Memory B cell (primary cell): ENCODE data around the gene SGMS1.

ENCODE experiments used
- ATAC-seq: fragments of 150-1000 bp; cut with Tn5 transposase; 2 replicates; pipeline ENCODE4 v1.10.0; 2021; ENCODE audit warnings: low read depth, mild to moderate bottlenecking, moderate library complexity
- DNase-seq, 2 donors: peaks; one replicate each; pipeline ENCODE4 v3.0.0; 2022; ENCODE audit warnings: low spot score in 2 of 2
- H3K27ac Mint-ChIP-seq: one replicate; pipeline ENCODE4 v1.8.0; 2022; ENCODE audit warnings: mild to moderate bottlenecking, moderate library complexity, mixed read lengths
- H3K27me3 Mint-ChIP-seq: one replicate; pipeline ENCODE4 v1.8.0; 2022; ENCODE audit warnings: mixed read lengths
- H3K36me3 Mint-ChIP-seq: one replicate; pipeline ENCODE4 v1.8.0; 2022; ENCODE audit warnings: mild to moderate bottlenecking, mixed read lengths
- H3K4me1 Mint-ChIP-seq: one replicate; pipeline ENCODE4 v1.8.0; 2022; ENCODE audit warnings: mixed read lengths
- H3K4me3 Mint-ChIP-seq: one replicate; pipeline ENCODE4 v1.8.0; 2022; ENCODE audit warnings: mild to moderate bottlenecking, moderate library complexity, mixed read lengths
- H3K9me3 Mint-ChIP-seq: one replicate; pipeline ENCODE4 v1.8.0; 2022; ENCODE audit warnings: mixed read lengths

Gene SGMS1

GRCh38 chr10:50351483-50352146, 272.1 kb downstream of the SGMS1 start:
- no peak overlapping the region for H3K27ac Mint-ChIP-seq
- peaks cover 25% of the 10 kb centered on the region for H3K4me1 Mint-ChIP-seq
- ATAC-seq (no peak), DNase-seq (no peak)
- H3K9me3 Mint-ChIP-seq, result peaks cover 18% of the 10 kb centered on the region
- no peaks in the 10 kb centered on the region for H3K27me3 Mint-ChIP-seq
- H3K36me3 Mint-ChIP-seq, result peaks cover 30% of the 10 kb centered on the region
- no peak overlapping the region for H3K4me3 Mint-ChIP-seq

GRCh38 chr10:50350366-50350765, 273.4 kb downstream of the SGMS1 start:
- peaks cover 25% of the 10 kb centered on the region for H3K4me1 Mint-ChIP-seq
- no peak for ATAC-seq
- no peak overlapping the region for H3K4me3 Mint-ChIP-seq

GRCh38 chr10:50349554-50349953, 274.2 kb downstream of the SGMS1 start:
- ATAC-seq (no peak), DNase-seq (no peak)
- Mint-ChIP-seq H3K36me3 (peaks cover 24% of the 10 kb centered on the region), H3K27me3 (no peaks in the 10 kb centered on the region), H3K4me1 (peaks cover 25% of the 10 kb centered on the region), H3K27ac (peak overlapping the region; percentile 28), H3K9me3 (peaks cover 15% of the 10 kb centered on the region), H3K4me3 (no peak overlapping the region)

More at GRCh38 chr10:50350366-50350765, 273.4 kb downstream of the SGMS1 start:
- Mint-ChIP-seq H3K36me3 (peaks cover 30% of the 10 kb centered on the region), H3K9me3 (peaks cover 18% of the 10 kb centered on the region), H3K27ac (no peak overlapping the region), H3K27me3 (no peaks in the 10 kb centered on the region)
- DNase-seq, result no peak

- ATAC-seq (peak; percentile 74), DNase-seq (no peak)
- no peak overlapping the region for H3K4me3 Mint-ChIP-seq
- H3K36me3 Mint-ChIP-seq, result peaks cover 28% of the 10 kb centered on the region
- no peaks in the 10 kb centered on the region for H3K27me3 Mint-ChIP-seq
- peaks cover 12% of the 10 kb centered on the region for H3K9me3 Mint-ChIP-seq
- peaks cover 25% of the 10 kb centered on the region for H3K4me1 Mint-ChIP-seq
- peak overlapping the region; percentile 39 for H3K27ac Mint-ChIP-seq
Observed at GRCh38 chr10:50347394-50347802, 276.4 kb downstream of the SGMS1 start.

GRCh38 chr10:50346942-50347341, 276.8 kb downstream of the SGMS1 start:
- ATAC-seq, result no peak
- Mint-ChIP-seq H3K27me3 (no peaks in the 10 kb centered on the region), H3K9me3 (peaks cover 12% of the 10 kb centered on the region), H3K4me1 (peaks cover 25% of the 10 kb centered on the region), H3K4me3 (no peak overlapping the region), H3K27ac (peak overlapping the region; percentile 39), H3K36me3 (peaks cover 31% of the 10 kb centered on the region)
- DNase-seq, result no peak

GRCh38 chr10:50345545-50345944, 278.2 kb downstream of the SGMS1 start:
- peaks cover 12% of the 10 kb centered on the region for H3K9me3 Mint-ChIP-seq
- peaks cover 25% of the 10 kb centered on the region for H3K4me1 Mint-ChIP-seq
- no peaks in the 10 kb centered on the region for H3K27me3 Mint-ChIP-seq
- no peak for ATAC-seq
- DNase-seq, result no peak
- H3K36me3 Mint-ChIP-seq, result peaks cover 32% of the 10 kb centered on the region
- no peak overlapping the region for H3K4me3 Mint-ChIP-seq
- H3K27ac Mint-ChIP-seq, result no peak overlapping the region

GRCh38 chr10:50343702-50344331, 279.9 kb downstream of the SGMS1 start:
- no peak overlapping the region for H3K4me3 Mint-ChIP-seq
- DNase-seq (no peak), ATAC-seq (no peak)
- H3K4me1 Mint-ChIP-seq, result peaks cover 22% of the 10 kb centered on the region
- H3K27me3 Mint-ChIP-seq, result no peaks in the 10 kb centered on the region
- H3K27ac Mint-ChIP-seq, result no peak overlapping the region
- peaks cover 30% of the 10 kb centered on the region for H3K36me3 Mint-ChIP-seq
- no peaks in the 10 kb centered on the region for H3K9me3 Mint-ChIP-seq

GRCh38 chr10:50341987-50342386, 281.8 kb downstream of the SGMS1 start:
- Mint-ChIP-seq H3K27ac (no peak overlapping the region), H3K4me3 (no peak overlapping the region), H3K27me3 (no peaks in the 10 kb centered on the region), H3K36me3 (peaks cover 28% of the 10 kb centered on the region), H3K9me3 (no peaks in the 10 kb centered on the region), H3K4me1 (peaks cover 11% of the 10 kb centered on the region)
- DNase-seq (no peak), ATAC-seq (no peak)

- peaks cover 21% of the 10 kb centered on the region for H3K4me1 Mint-ChIP-seq
- H3K27ac Mint-ChIP-seq, result peak overlapping the region; percentile 23
- H3K9me3 Mint-ChIP-seq, result no peaks in the 10 kb centered on the region
- DNase-seq (no peak), ATAC-seq (peak; percentile 44)
- peak overlapping the region; percentile 9 for H3K4me3 Mint-ChIP-seq
- peaks cover 22% of the 10 kb centered on the region for H3K36me3 Mint-ChIP-seq
- no peaks in the 10 kb centered on the region for H3K27me3 Mint-ChIP-seq
Observed at GRCh38 chr10:50336140-50336539, 287.6 kb downstream of the SGMS1 start.

GRCh38 chr10:50335397-50335796, 288.4 kb downstream of the SGMS1 start:
- Mint-ChIP-seq H3K27me3 (no peaks in the 10 kb centered on the region), H3K36me3 (peaks cover 18% of the 10 kb centered on the region), H3K4me3 (no peak overlapping the region), H3K27ac (no peak overlapping the region), H3K9me3 (no peaks in the 10 kb centered on the region), H3K4me1 (peaks cover 21% of the 10 kb centered on the region)
- DNase-seq (no peak), ATAC-seq (no peak)

- no peak overlapping the region for H3K27ac Mint-ChIP-seq
- DNase-seq (no peak), ATAC-seq (no peak)
- no peaks in the 10 kb centered on the region for H3K27me3 Mint-ChIP-seq
- peaks cover 19% of the 10 kb centered on the region for H3K4me1 Mint-ChIP-seq
- H3K4me3 Mint-ChIP-seq, result no peak overlapping the region
- H3K36me3 Mint-ChIP-seq, result peaks cover 11% of the 10 kb centered on the region
- no peaks in the 10 kb centered on the region for H3K9me3 Mint-ChIP-seq
Observed at GRCh38 chr10:50334273-50334672, 289.5 kb downstream of the SGMS1 start.

GRCh38 chr10:50333872-50334271, 289.9 kb downstream of the SGMS1 start:
- ATAC-seq (no peak), DNase-seq (no peak)
- Mint-ChIP-seq H3K4me3 (no peak overlapping the region), H3K9me3 (no peaks in the 10 kb centered on the region), H3K27ac (no peak overlapping the region), H3K27me3 (no peaks in the 10 kb centered on the region), H3K36me3 (peaks cover 8% of the 10 kb centered on the region), H3K4me1 (peaks cover 15% of the 10 kb centered on the region)

- H3K9me3 Mint-ChIP-seq, result no peaks in the 10 kb centered on the region
- peaks cover 13% of the 10 kb centered on the region for H3K4me1 Mint-ChIP-seq
- no peak overlapping the region for H3K4me3 Mint-ChIP-seq
- H3K27me3 Mint-ChIP-seq, result no peaks in the 10 kb centered on the region
- ATAC-seq, result no peak
- H3K36me3 Mint-ChIP-seq, result peaks cover 7% of the 10 kb centered on the region
- H3K27ac Mint-ChIP-seq, result no peak overlapping the region
- DNase-seq, result no peak
Observed at GRCh38 chr10:50332108-50332842, 291.5 kb downstream of the SGMS1 start.

GRCh38 chr10:50331486-50331885, 292.3 kb downstream of the SGMS1 start:
- no peak for ATAC-seq
- Mint-ChIP-seq H3K36me3 (peaks cover 12% of the 10 kb centered on the region), H3K27me3 (no peaks in the 10 kb centered on the region), H3K4me1 (peaks cover 13% of the 10 kb centered on the region), H3K27ac (no peak overlapping the region), H3K4me3 (no peak overlapping the region), H3K9me3 (no peaks in the 10 kb centered on the region)
- DNase-seq, result no peak
